Measurements from ENCODE around the gene ATP2C1.

- no peak for TF ChIP-seq CTCF (IDR thresholded peaks at IDR 0.05)
- TF ChIP-seq POLR2A (IDR thresholded peaks at IDR 0.05) = no peak
These were observed 80.3 kb downstream of the ATP2C1 start for GRCh38 chr3:130974201-130974600.

Data from lower leg skin (tissue), 3 donors.